Heart left ventricle (tissue), 16 donors: Measurements from ENCODE around the gene AJAP1. TPM values are rescaled to one million over a fixed set of nuclear protein-coding genes. Genes with fewer than 3 reads are reported as not detected.

Source experiments
- ATAC-seq, 4 donors: fragments of 200-7000 bp; cut with Tn5 transposase; one replicate each; pipeline ENCODE4 v1.9.1; 2020 to 2022; ENCODE audit warnings: moderate library complexity in 4 of 4, mild to moderate bottlenecking in 3 of 4, moderate number of reproducible peaks in 1 of 4
- DNase-seq, 5 donors: peaks; one replicate each; pipeline ENCODE4 v3.0.0-alpha.2; 2020
- H3K27ac ChIP-seq, 12 donors: fragments of 200-600 bp; sonication (generic) in 4 of 12; one replicate each; pipeline versions ENCODE4 v1.5.0 to v1.8.0; 2016 to 2022; ENCODE audit warnings: mild to moderate bottlenecking in 2 of 12
- H3K27me3 ChIP-seq, 9 donors: fragments of 200-600 bp; sonication (generic) in 2 of 9; one replicate each; pipeline versions ENCODE4 v1.5.1 to v1.8.0; 2016 to 2022; ENCODE audit warnings: mild to moderate bottlenecking in 3 of 9
- H3K36me3 ChIP-seq, 9 donors: fragments of 200-600 bp; sonication (generic) in 2 of 9; one replicate each; pipeline versions ENCODE4 v1.5.0 to v1.8.0; 2018 to 2022; ENCODE audit warnings: mild to moderate bottlenecking in 2 of 9
- H3K4me1 ChIP-seq, 12 donors: fragments of 200-600 bp; sonication (generic) in 4 of 12; one replicate each; pipeline versions ENCODE4 v1.5.0 to v1.8.0; 2016 to 2022; ENCODE audit warnings: mild to moderate bottlenecking in 3 of 12
- H3K4me3 ChIP-seq, 12 donors: fragments of 200-600 bp; sonication (generic) in 4 of 12; one replicate each; pipeline versions ENCODE4 v1.5.0 to v1.8.0; 2017 to 2022; ENCODE audit warnings: mild to moderate bottlenecking in 9 of 12, moderate library complexity in 4 of 12
- H3K9me3 ChIP-seq, 12 donors: fragments of 200-600 bp; sonication (generic) in 4 of 12; one replicate each; pipeline versions ENCODE4 v1.5.0 to v1.8.0; 2016 to 2022; ENCODE audit warnings: mild to moderate bottlenecking in 1 of 12
- CTCF ChIP-seq, 12 donors: fragments of 200-600 bp; sonication (generic) in 4 of 12; IDR thresholded peaks; one replicate each; pipeline versions ENCODE4 v1.5.0 to v1.8.0; 2018 to 2022; ENCODE audit warnings: antibody characterized with exemption in 12 of 12, mild to moderate bottlenecking in 5 of 12
- POLR2A ChIP-seq, 2 donors: fragments of 450-650 bp; IDR thresholded peaks; one replicate each; pipeline ENCODE4 v1.6.1; 2017; ENCODE audit warnings: antibody characterized with exemption in 2 of 2, mild to moderate bottlenecking in 2 of 2, moderate library complexity in 2 of 2
- WGBS, 4 donors: extraction: QIAGEN DNeasy Blood & Tissue Kit in 2 of 4; methylation state at CpG; one replicate each; pipeline versions ENCODE4 v1.1.5 to v1.1.7; 2013 to 2018; 5-methylcytosine and 5-hydroxymethylcytosine counted together
- intact Hi-C, 10 donors: fragments of 100-400 bp; cut with DNase I; formaldehyde crosslinking; loops; one replicate each; pipeline versions ENCODE4 v1.11.1 to v1.14.2; 2022
- polyA plus RNA-seq, 2 donors: library from polyadenylated mRNA; stranded (reverse); fragments of 200-250 nt; gene quantifications; one replicate each; pipeline ENCODE4 v1.2.3, GENCODE V29; 2013
- total RNA-seq, 9 donors: library from RNA; depleted of rRNA in 2 of 9; stranded (reverse); fragments of >200 nt in 2 of 9; fragmentation: NEBNext Ultra II Directional in 3 of 9; extraction: Animal tissue kit (Norgen Biotek cat#: 25700) in 3 of 9; gene quantifications; one replicate each; pipeline versions ENCODE4 v1.1.0 to v1.2.4, GENCODE V29; 2016 to 2023
- donor health status: ischemic (EF 13 %, LVEDD 7.1; RV severe dilation, severe dysfunction).
- donor health status: healthy with polysubstance abuse.
- donor health status: DM: no; HTN: yes; CAD: no.
- donor health status: DM: no; HTN: no; CAD: no.
- donor health status: ischemic (EF 25% LVEDD 6.9; RV normal size, moderate dysfunction).
- donor health status: ischemic (EF 25% LVEDD 5.7; RV mildly dilated, moderate dysfunction).
- donor health status: healthy.
- donor health status: DM: yes; HTN: yes; CAD: no.
- donor health status: ischemic (EF 35%, LVEDD 5.7; RV mildly dilated, moderate dysfunction).
- donor health status: nonischemic (EF 11% LVEDD 7.7; RV severe dilation, severe dysfunction).
- donor health status: DM: yes; HTN: yes; CAD: no.
- donor health status: PGD.
- donor health status: ischemic (EF 29% LVEDD 5.4; RV normal size, mild dysfunction).
- donor health status: nonischemic (EF 23%, LVEDD 6.1; RV moderate dilation, normal function).

Gene AJAP1
- total and polyA plus RNA-seq, 11 donors, result 0.01 to 0.67 (median 0.07) TPM; not detected in 2

DNA sequence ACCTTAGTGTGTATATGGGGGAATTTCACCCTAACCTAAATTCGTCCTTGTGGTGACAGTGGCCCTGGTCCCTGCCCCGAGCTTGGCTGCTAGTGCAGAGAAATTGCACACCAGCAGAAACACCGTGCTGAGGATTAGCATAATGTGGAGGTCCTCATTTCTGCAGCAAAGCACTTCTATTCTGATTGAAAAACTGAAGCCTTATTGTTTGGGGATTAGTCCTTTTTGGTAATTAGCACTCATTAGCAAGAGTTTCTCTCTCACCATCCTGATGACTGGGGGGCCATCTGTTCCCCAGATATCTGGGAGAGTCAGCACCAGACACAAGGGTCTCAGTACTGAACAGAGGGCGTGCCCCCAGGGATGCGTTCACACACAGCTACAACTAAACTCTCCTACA, 55.2 kb downstream of the AJAP1 start:
- peaks cover 5 to 44% (median 19%) of the 10 kb centered on the region in 9 donors for H3K27me3 ChIP-seq
- no peaks in the 10 kb centered on the region for H3K36me3 ChIP-seq
- no peak overlapping the region for H3K27ac ChIP-seq
- TF ChIP-seq POLR2A (IDR thresholded peaks at IDR 0.05) (no peak), CTCF (IDR thresholded peaks at IDR 0.05) (no peak)
- intact Hi-C loops, result no loop called here
- DNase-seq (no peak), ATAC-seq (no peak)
- no peaks in the 10 kb centered on the region for H3K9me3 ChIP-seq
- no peak overlapping the region for H3K4me3 ChIP-seq
- H3K4me1 ChIP-seq, result peaks cover 0 to 13% (median 0%) of the 10 kb centered on the region in 12 donors
- WGBS, 4 donors, result 83 to 85% (median 84%) methylated on average over 4 to 5 of the region's 5 CpGs

DNA sequence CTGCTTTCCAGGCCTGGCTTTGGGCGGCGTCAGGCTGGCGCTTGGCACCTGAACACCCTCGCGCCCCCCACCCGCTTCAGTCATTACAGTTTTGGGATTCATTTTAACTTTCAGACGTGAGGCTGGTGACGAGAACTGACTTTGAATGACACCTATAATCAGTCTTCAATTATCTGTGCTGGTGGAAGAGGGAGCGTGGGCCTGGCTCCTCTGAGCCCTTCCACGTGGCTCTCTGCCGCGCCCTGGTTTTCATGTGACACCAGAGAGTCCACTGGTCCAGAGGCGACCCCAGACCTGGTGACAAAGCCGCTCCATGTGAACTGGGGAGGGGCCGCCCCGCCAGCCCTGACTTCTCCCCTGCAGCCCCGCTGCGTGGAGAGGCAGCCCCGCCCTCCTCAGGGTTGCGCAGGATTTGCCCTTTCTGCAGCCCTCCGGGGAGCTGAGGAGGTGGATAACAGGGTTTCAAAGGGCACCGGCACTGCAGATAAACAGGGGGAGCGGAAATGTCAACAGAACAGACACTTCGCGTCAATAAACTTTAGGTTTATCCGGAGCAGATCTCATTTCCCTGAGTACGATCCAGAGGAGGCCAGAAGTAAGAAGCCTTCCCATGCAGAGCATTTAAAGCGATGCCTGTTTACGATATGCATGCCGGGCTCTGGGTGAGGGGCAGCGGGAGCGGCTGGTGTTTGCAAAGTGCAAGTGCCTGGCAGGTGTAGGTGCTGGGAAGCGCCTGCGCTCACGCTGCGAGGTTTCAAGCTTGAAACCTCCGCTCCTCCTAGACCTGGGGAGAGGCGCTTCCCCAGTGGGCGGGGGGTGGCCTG, 56.4 kb downstream of the AJAP1 start:
- peaks cover 0 to 9% (median 0%) of the 10 kb centered on the region in 12 donors for H3K9me3 ChIP-seq
- no peak for DNase-seq
- peaks cover 0 to 13% (median 0%) of the 10 kb centered on the region in 12 donors for H3K4me1 ChIP-seq
- no peak for TF ChIP-seq POLR2A (IDR thresholded peaks at IDR 0.05)
- no peak for TF ChIP-seq CTCF (IDR thresholded peaks at IDR 0.05)
- no peak overlapping the region for H3K27ac ChIP-seq
- no peak for ATAC-seq
- no peaks in the 10 kb centered on the region for H3K36me3 ChIP-seq
- peak overlapping the region in 1 of 12 donors; percentile 5 for H3K4me3 ChIP-seq
- intact Hi-C loops, result no loop called here
- H3K27me3 ChIP-seq, result peaks cover 5 to 44% (median 19%) of the 10 kb centered on the region in 9 donors
- 20 to 29% (median 23%) methylated on average over 32 to 39 of the region's 39 CpGs for WGBS, 4 donors

GRCh38 chr1:4711416-4712275, 57.2 kb downstream of the AJAP1 start:
- 41 to 49% (median 47%) methylated on average over 58 to 66 of the region's 66 CpGs for WGBS, 4 donors
- ATAC-seq, result no peak
- Histone ChIP-seq H3K4me3 (no peak overlapping the region), H3K27ac (no peak overlapping the region), H3K27me3 (peaks cover 5 to 44% (median 19%) of the 10 kb centered on the region in 9 donors), H3K36me3 (no peaks in the 10 kb centered on the region), H3K9me3 (peaks cover 0 to 14% (median 0%) of the 10 kb centered on the region in 12 donors), H3K4me1 (peaks cover 0 to 13% (median 0%) of the 10 kb centered on the region in 12 donors)
- intact Hi-C loops, result no loop called here
- TF ChIP-seq POLR2A (IDR thresholded peaks at IDR 0.05) (no peak), CTCF (IDR thresholded peaks at IDR 0.05) (no peak)
- DNase-seq, result no peak

GRCh38 chr1:4713669-4714068, 59.3 kb downstream of the AJAP1 start:
- no peak for DNase-seq
- H3K36me3 ChIP-seq, result no peaks in the 10 kb centered on the region
- no peak for ATAC-seq
- TF ChIP-seq POLR2A (IDR thresholded peaks at IDR 0.05) (no peak), CTCF (IDR thresholded peaks at IDR 0.05) (no peak)
- H3K27me3 ChIP-seq, result peaks cover 5 to 39% (median 19%) of the 10 kb centered on the region in 9 donors
- H3K27ac ChIP-seq, result no peak overlapping the region
- intact Hi-C loops, result no loop called here
- peaks cover 0 to 13% (median 0%) of the 10 kb centered on the region in 12 donors for H3K4me1 ChIP-seq
- 70 to 83% (median 78%) methylated on average over 8 to 12 of the region's 12 CpGs for WGBS, 4 donors
- H3K9me3 ChIP-seq, result peaks cover 0 to 14% (median 0%) of the 10 kb centered on the region in 12 donors
- H3K4me3 ChIP-seq, result no peak overlapping the region
